GM12891 (cell line): Measurements from ENCODE around the gene GPC6.

Experiments
- POLR2A ChIP-seq: IDR thresholded peaks from 2 replicates; pipeline ENCODE4 v1.6.1; 2011; ENCODE audit warnings: low read depth, low read length, control low read depth
- TAF1 ChIP-seq: IDR thresholded peaks from 2 replicates; pipeline ENCODE4 v1.6.1; 2011; ENCODE audit warnings: low read depth, low read length, control low read depth

DNA sequence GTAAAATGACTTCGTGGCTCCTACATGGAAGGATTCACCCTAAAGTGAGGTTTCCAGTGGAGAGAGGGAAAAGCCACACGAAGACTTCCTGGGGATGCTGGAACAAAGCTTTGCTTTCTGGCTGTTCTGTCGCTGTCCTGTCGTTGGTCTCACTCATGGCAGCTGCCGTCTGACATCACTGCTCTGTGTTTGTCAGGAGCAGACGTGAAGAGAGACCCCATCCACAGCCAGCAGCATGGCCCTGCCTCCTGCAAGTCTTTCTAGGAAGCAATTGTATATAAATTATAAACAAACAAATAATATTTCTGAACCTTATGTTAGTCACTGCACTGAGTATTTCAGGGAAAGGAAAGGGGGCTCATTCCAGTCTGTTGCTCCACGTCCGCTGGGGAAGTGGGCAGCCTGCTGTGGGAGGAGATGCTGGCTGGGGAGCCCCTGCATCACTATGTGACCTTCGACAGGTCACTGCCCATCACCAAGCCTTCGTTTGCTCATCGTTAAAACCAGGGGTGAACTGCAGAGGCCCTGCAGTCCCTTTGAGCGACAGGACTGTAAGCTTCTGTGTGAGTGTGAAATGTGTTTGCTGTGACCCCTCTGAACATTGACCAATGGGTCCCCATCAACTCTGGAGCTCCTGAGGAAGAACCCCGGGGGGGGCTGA, 1101.9 kb downstream of the GPC6 start:
- TF ChIP-seq POLR2A (no peak), TAF1 (no peak)
